Panc1 (cell line): ENCODE data around the gene CPLX1. TPM values are rescaled to one million over a fixed set of nuclear protein-coding genes. Genes with fewer than 3 reads are reported as not detected.
A peak's percentile ranks its signal among the peaks of the same experiment; 100 is the strongest.

Experiments
- ATAC-seq: fragments of 200-7000 bp; cut with Tn5 transposase; 2 replicates; pipeline ENCODE4 v1.9.1; 2020; ENCODE audit warnings: mild to moderate bottlenecking, moderate library complexity
- BruUV-seq: library from RNA; stranded (reverse); fragments of 400-500 nt; replicated peaks from 2 replicates; lab custom pipeline; 2021; lab: Mats Ljungman, UMichigan
- CTCF ChIA-PET: fragments of 300-600 bp; sonication (Branson Sonifier 250); formaldehyde crosslinking; loops from one replicate; lab custom pipeline; 2022; ENCODE audit warnings: antibody characterized with exemption; lab: Charles Lee
- POLR2A ChIA-PET: fragments of 300-600 bp; sonication (Branson Sonifier 250); formaldehyde crosslinking; loops from one replicate; lab custom pipeline; 2022; ENCODE audit warnings: antibody characterized with exemption; lab: Charles Lee
- DNase-seq: peaks from one replicate; pipeline ENCODE4 v3.0.0-alpha.2; 2010; ENCODE audit warnings: low read depth, low spot score
- H3K27ac ChIP-seq: 2 replicates; pipeline ENCODE4 v1.5.1; 2011; ENCODE audit warnings: mild to moderate bottlenecking, low read length, inconsistent platforms
- H3K27me3 ChIP-seq: fragments of 200-500 bp; sonication (Bioruptor generic); 2 replicates; pipeline ENCODE4 v1.6.0; 2014; ENCODE audit warnings: low read length, inconsistent platforms; ENCODE audit not compliant: control insufficient read depth, insufficient read depth
- H3K36me3 ChIP-seq: fragments of 200-500 bp; sonication (Bioruptor generic); 2 replicates; pipeline ENCODE4 v1.5.1; 2014; ENCODE audit warnings: inconsistent platforms, mild to moderate bottlenecking, low read length, moderate library complexity; ENCODE audit not compliant: control insufficient read depth, insufficient read depth
- H3K4me1 ChIP-seq: 2 replicates; pipeline ENCODE4 v1.5.1; 2011; ENCODE audit warnings: inconsistent platforms, mild to moderate bottlenecking, low read length, moderate library complexity; ENCODE audit not compliant: control insufficient read depth, insufficient read depth
- H3K4me3 ChIP-seq, 2 experiments: 2 replicates each; pipeline ENCODE4 v1.5.1; 2011 to 2012; ENCODE audit warnings: low read depth in 2 of 2, low read length in 2 of 2, mild to moderate bottlenecking in 2 of 2, inconsistent platforms in 1 of 2, moderate library complexity in 1 of 2
- H3K9me3 ChIP-seq: fragments of 200-500 bp; sonication (Bioruptor generic); 2 replicates; pipeline ENCODE4 v1.5.1; 2014; ENCODE audit warnings: low read depth, mild to moderate bottlenecking, inconsistent platforms, low read length, moderate library complexity; ENCODE audit not compliant: control insufficient read depth, insufficient read depth
- POLR2AphosphoS5 ChIP-seq: IDR thresholded peaks from 2 replicates; pipeline ENCODE4 v1.6.1; 2012; ENCODE audit warnings: mild to moderate bottlenecking, low read depth, low read length, moderate library complexity
- REST ChIP-seq, 2 experiments: IDR thresholded peaks; 2 replicates each; pipeline ENCODE4 v1.6.1; 2011 to 2012; ENCODE audit warnings: low read depth in 2 of 2, control low read depth in 1 of 2, low read length in 1 of 2, mild to moderate bottlenecking in 1 of 2, moderate library complexity in 1 of 2; ENCODE audit not compliant: insufficient read depth in 1 of 2
- SIN3A ChIP-seq: IDR thresholded peaks from 2 replicates; pipeline ENCODE4 v1.6.1; 2012; ENCODE audit warnings: low read depth, mild to moderate bottlenecking, low read length, moderate library complexity, borderline replicate concordance; ENCODE audit not compliant: insufficient read depth
- TCF7L2 ChIP-seq: IDR thresholded peaks from 2 replicates; pipeline ENCODE4 v1.6.1; 2011; ENCODE audit warnings: mild to moderate bottlenecking, low read depth, low read length, inconsistent platforms
- in situ Hi-C: cut with HindIII; loops from 2 replicates; pipeline ENCODE4 v1.10.0; 2016; ENCODE audit warnings: low sequenced_read_pairs, low pct_unique_long_range_greater_than_20kb
- intact Hi-C: fragments of 100-400 bp; cut with micrococcal nuclease; formaldehyde crosslinking; loops from one replicate; pipeline ENCODE4 v1.10.0; 2022; ENCODE audit not compliant: unreplicated experiment
- total RNA-seq: library from RNA; stranded (reverse); gene quantifications from one replicate; pipeline ENCODE4 v1.2.1, GENCODE V29; 2021; ENCODE audit not compliant: unreplicated experiment
- TF ChIP-seq, protein P1 (sequence below): fragments of 450-650 bp; IDR thresholded peaks from 2 replicates; pipeline ENCODE4 v1.5.1; 2017; ENCODE audit warnings: mild to moderate bottlenecking

The CPLX1 gene
- total RNA-seq, 1 experiment from 2014 or later, result 6.7 TPM

GRCh38 chr4:764405-765169, 61.3 kb downstream of the CPLX1 start:
- in situ Hi-C loops (no loop called here), intact Hi-C loops (no loop called here)
- peaks cover 2% of the 10 kb centered on the region; the same call in 1 of the 2 replicates for H3K36me3 ChIP-seq

DNA sequence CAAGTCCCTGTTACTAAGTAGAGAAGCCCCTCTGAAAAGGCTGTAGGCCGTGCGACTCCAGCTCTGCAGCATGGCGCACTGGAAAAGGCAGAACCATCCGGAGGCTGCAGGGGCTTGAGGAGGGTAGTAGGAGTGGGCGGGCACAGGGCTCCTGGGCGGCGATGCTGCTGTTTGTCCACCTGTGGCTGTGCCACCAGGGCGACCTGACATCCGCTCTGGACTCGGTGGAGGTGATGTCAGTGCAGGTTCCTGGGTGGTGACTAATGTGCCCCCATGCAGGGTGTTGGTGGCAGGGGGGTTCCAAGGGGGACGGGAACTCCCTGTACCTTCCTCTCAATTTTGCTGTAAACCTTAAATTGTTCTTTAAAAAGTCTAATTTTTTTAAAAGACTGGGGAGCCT, 62.0 kb downstream of the CPLX1 start:
- Histone ChIP-seq H3K4me3 (no peak overlapping the region), H3K9me3 (no peaks in the 10 kb centered on the region), H3K36me3 (peaks cover 2% of the 10 kb centered on the region; the same call in 1 of the 2 replicates), H3K27me3 (no peaks in the 10 kb centered on the region), H3K4me1 (peaks cover 32% of the 10 kb centered on the region), H3K27ac (no peak overlapping the region)
- POLR2A ChIA-PET, result no interaction called here
- CTCF ChIA-PET, result no interaction called here
- in situ Hi-C loops, result no loop called here
- TF ChIP-seq POLR2AphosphoS5, result no peak
- no peak for TF ChIP-seq REST (IDR thresholded peaks at IDR 0.05; ENCODE audit: insufficient read depth in 1 of 2, low read depth in 2 of 2, low read length in 1 of 2)
- BruUV-seq, result no TSS peak
- intact Hi-C loops, result no loop called here
- no peak for ATAC-seq
- no peak for DNase-seq

More at GRCh38 chr4:764405-765169, 61.3 kb downstream of the CPLX1 start:
- CTCF ChIA-PET, result no interaction called here
- peaks cover 37% of the 10 kb centered on the region for H3K4me1 ChIP-seq
- no peak for ATAC-seq
- H3K27me3 ChIP-seq, result no peaks in the 10 kb centered on the region
- no peak overlapping the region for H3K4me3 ChIP-seq
- POLR2A ChIA-PET, result no interaction called here
- TF ChIP-seq POLR2AphosphoS5 (peak; percentile 41; the same call in 1 of the 2 replicates), SIN3A (no peak)
- TF ChIP-seq, protein P1, sequence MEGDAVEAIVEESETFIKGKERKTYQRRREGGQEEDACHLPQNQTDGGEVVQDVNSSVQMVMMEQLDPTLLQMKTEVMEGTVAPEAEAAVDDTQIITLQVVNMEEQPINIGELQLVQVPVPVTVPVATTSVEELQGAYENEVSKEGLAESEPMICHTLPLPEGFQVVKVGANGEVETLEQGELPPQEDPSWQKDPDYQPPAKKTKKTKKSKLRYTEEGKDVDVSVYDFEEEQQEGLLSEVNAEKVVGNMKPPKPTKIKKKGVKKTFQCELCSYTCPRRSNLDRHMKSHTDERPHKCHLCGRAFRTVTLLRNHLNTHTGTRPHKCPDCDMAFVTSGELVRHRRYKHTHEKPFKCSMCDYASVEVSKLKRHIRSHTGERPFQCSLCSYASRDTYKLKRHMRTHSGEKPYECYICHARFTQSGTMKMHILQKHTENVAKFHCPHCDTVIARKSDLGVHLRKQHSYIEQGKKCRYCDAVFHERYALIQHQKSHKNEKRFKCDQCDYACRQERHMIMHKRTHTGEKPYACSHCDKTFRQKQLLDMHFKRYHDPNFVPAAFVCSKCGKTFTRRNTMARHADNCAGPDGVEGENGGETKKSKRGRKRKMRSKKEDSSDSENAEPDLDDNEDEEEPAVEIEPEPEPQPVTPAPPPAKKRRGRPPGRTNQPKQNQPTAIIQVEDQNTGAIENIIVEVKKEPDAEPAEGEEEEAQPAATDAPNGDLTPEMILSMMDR, result no peak
- H3K27ac ChIP-seq, result no peak overlapping the region
- H3K9me3 ChIP-seq, result no peaks in the 10 kb centered on the region
- BruUV-seq, result no TSS peak
- DNase-seq, result no peak

- H3K27ac ChIP-seq, result no peak overlapping the region
- H3K27me3 ChIP-seq, result no peaks in the 10 kb centered on the region
- ATAC-seq, result no peak
- TF ChIP-seq TCF7L2, result no peak
- TF ChIP-seq REST (IDR thresholded peaks at IDR 0.05; ENCODE audit: insufficient read depth in 1 of 2, low read depth in 2 of 2, low read length in 1 of 2), result no peak
- TF ChIP-seq, protein P1, result no peak
- TF ChIP-seq POLR2AphosphoS5, result no peak
- TF ChIP-seq SIN3A, result no peak
- BruUV-seq, result no TSS peak
- H3K36me3 ChIP-seq, result peaks cover 2% of the 10 kb centered on the region; the same call in 1 of the 2 replicates
- no peak overlapping the region for H3K4me3 ChIP-seq
- ChIA-PET CTCF (no interaction called here), POLR2A (no interaction called here)
- in situ Hi-C loops, result no loop called here
- H3K4me1 ChIP-seq, result peaks cover 26% of the 10 kb centered on the region
- intact Hi-C loops, result no loop called here
- H3K9me3 ChIP-seq, result no peaks in the 10 kb centered on the region
- no peak for DNase-seq
Observed at GRCh38 chr4:763191-763810, 62.6 kb downstream of the CPLX1 start.
